Measurements from ENCODE around the gene DLG1.

- TF ChIP-seq CTCF (IDR thresholded peaks at IDR 0.05; ENCODE audit: poor library complexity), result no peak
- no peak for TF ChIP-seq EZH2phosphoT487 (IDR thresholded peaks at IDR 0.05; ENCODE audit: low read depth, severe bottlenecking, unreplicated experiment)
- no peak for TF ChIP-seq EZH2 (IDR thresholded peaks at IDR 0.05; ENCODE audit: borderline replicate concordance)
These were observed 6.2 kb downstream of the DLG1 start for GRCh38 chr3:197292083-197292646.
